Panc1 (cell line): ENCODE results near the gene SBNO2. TPM values are rescaled to one million over a fixed set of nuclear protein-coding genes. Genes with fewer than 3 reads are reported as not detected.
"Not testable (repeated sequence)": the region's sequence is repeated elsewhere in the genome, so short reads cannot be mapped to it uniquely, and the experiment has no call there.

Source experiments
- ATAC-seq: fragments of 200-7000 bp; cut with Tn5 transposase; 2 replicates; pipeline ENCODE4 v1.9.1; 2020; ENCODE audit warnings: mild to moderate bottlenecking, moderate library complexity
- BruUV-seq: library from RNA; stranded (reverse); fragments of 400-500 nt; replicated peaks from 2 replicates; lab custom pipeline; 2021; lab: Mats Ljungman, UMichigan
- CTCF ChIA-PET: fragments of 300-600 bp; sonication (Branson Sonifier 250); formaldehyde crosslinking; loops from one replicate; lab custom pipeline; 2022; ENCODE audit warnings: antibody characterized with exemption; lab: Charles Lee
- POLR2A ChIA-PET: fragments of 300-600 bp; sonication (Branson Sonifier 250); formaldehyde crosslinking; loops from one replicate; lab custom pipeline; 2022; ENCODE audit warnings: antibody characterized with exemption; lab: Charles Lee
- DNase-seq: peaks from one replicate; pipeline ENCODE4 v3.0.0-alpha.2; 2010; ENCODE audit warnings: low read depth, low spot score
- H3K27ac ChIP-seq: 2 replicates; pipeline ENCODE4 v1.5.1; 2011; ENCODE audit warnings: mild to moderate bottlenecking, low read length, inconsistent platforms
- H3K27me3 ChIP-seq: fragments of 200-500 bp; sonication (Bioruptor generic); 2 replicates; pipeline ENCODE4 v1.6.0; 2014; ENCODE audit warnings: low read length, inconsistent platforms; ENCODE audit not compliant: control insufficient read depth, insufficient read depth
- H3K36me3 ChIP-seq: fragments of 200-500 bp; sonication (Bioruptor generic); 2 replicates; pipeline ENCODE4 v1.5.1; 2014; ENCODE audit warnings: inconsistent platforms, mild to moderate bottlenecking, low read length, moderate library complexity; ENCODE audit not compliant: control insufficient read depth, insufficient read depth
- H3K4me1 ChIP-seq: 2 replicates; pipeline ENCODE4 v1.5.1; 2011; ENCODE audit warnings: inconsistent platforms, mild to moderate bottlenecking, low read length, moderate library complexity; ENCODE audit not compliant: control insufficient read depth, insufficient read depth
- H3K4me3 ChIP-seq, 2 experiments: 2 replicates each; pipeline ENCODE4 v1.5.1; 2011 to 2012; ENCODE audit warnings: low read depth in 2 of 2, low read length in 2 of 2, mild to moderate bottlenecking in 2 of 2, inconsistent platforms in 1 of 2, moderate library complexity in 1 of 2
- H3K9me3 ChIP-seq: fragments of 200-500 bp; sonication (Bioruptor generic); 2 replicates; pipeline ENCODE4 v1.5.1; 2014; ENCODE audit warnings: low read depth, mild to moderate bottlenecking, inconsistent platforms, low read length, moderate library complexity; ENCODE audit not compliant: control insufficient read depth, insufficient read depth
- POLR2AphosphoS5 ChIP-seq: IDR thresholded peaks from 2 replicates; pipeline ENCODE4 v1.6.1; 2012; ENCODE audit warnings: mild to moderate bottlenecking, low read depth, low read length, moderate library complexity
- SIN3A ChIP-seq: IDR thresholded peaks from 2 replicates; pipeline ENCODE4 v1.6.1; 2012; ENCODE audit warnings: low read depth, mild to moderate bottlenecking, low read length, moderate library complexity, borderline replicate concordance; ENCODE audit not compliant: insufficient read depth
- TCF7L2 ChIP-seq: IDR thresholded peaks from 2 replicates; pipeline ENCODE4 v1.6.1; 2011; ENCODE audit warnings: mild to moderate bottlenecking, low read depth, low read length, inconsistent platforms
- in situ Hi-C: cut with HindIII; loops from 2 replicates; pipeline ENCODE4 v1.10.0; 2016; ENCODE audit warnings: low sequenced_read_pairs, low pct_unique_long_range_greater_than_20kb
- intact Hi-C: fragments of 100-400 bp; cut with micrococcal nuclease; formaldehyde crosslinking; loops from one replicate; pipeline ENCODE4 v1.10.0; 2022; ENCODE audit not compliant: unreplicated experiment
- total RNA-seq: library from RNA; stranded (reverse); gene quantifications from one replicate; pipeline ENCODE4 v1.2.1, GENCODE V29; 2021; ENCODE audit not compliant: unreplicated experiment
- TF ChIP-seq, protein P1 (sequence below), 2 experiments: IDR thresholded peaks; 2 replicates each; pipeline ENCODE4 v1.6.1; 2011 to 2012; ENCODE audit warnings: low read depth in 2 of 2, control low read depth in 1 of 2, low read length in 1 of 2, mild to moderate bottlenecking in 1 of 2, moderate library complexity in 1 of 2; ENCODE audit not compliant: insufficient read depth in 1 of 2
- TF ChIP-seq, protein P2 (sequence below): fragments of 450-650 bp; IDR thresholded peaks from 2 replicates; pipeline ENCODE4 v1.5.1; 2017; ENCODE audit warnings: mild to moderate bottlenecking

Gene SBNO2
- total RNA-seq, 1 experiment from 2014 or later: 101 TPM

DNA sequence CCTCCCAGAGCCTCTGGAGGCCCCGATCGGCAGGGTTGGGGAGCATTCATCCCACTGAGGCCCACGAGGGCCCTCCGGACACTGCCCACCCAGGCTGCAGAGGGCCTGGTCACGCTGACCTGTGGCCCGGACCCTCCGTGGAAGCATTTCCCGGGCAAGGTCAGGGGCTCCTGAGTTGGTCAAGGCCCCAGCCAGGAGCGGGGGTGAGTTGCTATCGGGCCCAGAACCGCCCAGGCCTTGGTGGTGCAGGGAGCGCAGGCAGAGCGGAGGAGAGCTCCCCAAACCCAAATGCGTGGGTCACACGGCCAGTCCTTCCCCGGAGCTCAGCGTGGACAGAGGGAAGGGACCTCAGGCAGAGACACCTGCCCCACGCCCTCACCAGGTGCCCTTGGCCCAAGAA is 44.5 kb downstream of the SBNO2 start:
- POLR2A ChIA-PET: no interaction called here
- ATAC-seq (no peak), DNase-seq (no peak)
- no peak overlapping the region for H3K4me3 ChIP-seq
- TF ChIP-seq, protein P1, sequence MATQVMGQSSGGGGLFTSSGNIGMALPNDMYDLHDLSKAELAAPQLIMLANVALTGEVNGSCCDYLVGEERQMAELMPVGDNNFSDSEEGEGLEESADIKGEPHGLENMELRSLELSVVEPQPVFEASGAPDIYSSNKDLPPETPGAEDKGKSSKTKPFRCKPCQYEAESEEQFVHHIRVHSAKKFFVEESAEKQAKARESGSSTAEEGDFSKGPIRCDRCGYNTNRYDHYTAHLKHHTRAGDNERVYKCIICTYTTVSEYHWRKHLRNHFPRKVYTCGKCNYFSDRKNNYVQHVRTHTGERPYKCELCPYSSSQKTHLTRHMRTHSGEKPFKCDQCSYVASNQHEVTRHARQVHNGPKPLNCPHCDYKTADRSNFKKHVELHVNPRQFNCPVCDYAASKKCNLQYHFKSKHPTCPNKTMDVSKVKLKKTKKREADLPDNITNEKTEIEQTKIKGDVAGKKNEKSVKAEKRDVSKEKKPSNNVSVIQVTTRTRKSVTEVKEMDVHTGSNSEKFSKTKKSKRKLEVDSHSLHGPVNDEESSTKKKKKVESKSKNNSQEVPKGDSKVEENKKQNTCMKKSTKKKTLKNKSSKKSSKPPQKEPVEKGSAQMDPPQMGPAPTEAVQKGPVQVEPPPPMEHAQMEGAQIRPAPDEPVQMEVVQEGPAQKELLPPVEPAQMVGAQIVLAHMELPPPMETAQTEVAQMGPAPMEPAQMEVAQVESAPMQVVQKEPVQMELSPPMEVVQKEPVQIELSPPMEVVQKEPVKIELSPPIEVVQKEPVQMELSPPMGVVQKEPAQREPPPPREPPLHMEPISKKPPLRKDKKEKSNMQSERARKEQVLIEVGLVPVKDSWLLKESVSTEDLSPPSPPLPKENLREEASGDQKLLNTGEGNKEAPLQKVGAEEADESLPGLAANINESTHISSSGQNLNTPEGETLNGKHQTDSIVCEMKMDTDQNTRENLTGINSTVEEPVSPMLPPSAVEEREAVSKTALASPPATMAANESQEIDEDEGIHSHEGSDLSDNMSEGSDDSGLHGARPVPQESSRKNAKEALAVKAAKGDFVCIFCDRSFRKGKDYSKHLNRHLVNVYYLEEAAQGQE (IDR thresholded peaks at IDR 0.05; ENCODE audit: insufficient read depth in 1 of 2, low read depth in 2 of 2, low read length in 1 of 2): no peak
- TF ChIP-seq, protein P2, sequence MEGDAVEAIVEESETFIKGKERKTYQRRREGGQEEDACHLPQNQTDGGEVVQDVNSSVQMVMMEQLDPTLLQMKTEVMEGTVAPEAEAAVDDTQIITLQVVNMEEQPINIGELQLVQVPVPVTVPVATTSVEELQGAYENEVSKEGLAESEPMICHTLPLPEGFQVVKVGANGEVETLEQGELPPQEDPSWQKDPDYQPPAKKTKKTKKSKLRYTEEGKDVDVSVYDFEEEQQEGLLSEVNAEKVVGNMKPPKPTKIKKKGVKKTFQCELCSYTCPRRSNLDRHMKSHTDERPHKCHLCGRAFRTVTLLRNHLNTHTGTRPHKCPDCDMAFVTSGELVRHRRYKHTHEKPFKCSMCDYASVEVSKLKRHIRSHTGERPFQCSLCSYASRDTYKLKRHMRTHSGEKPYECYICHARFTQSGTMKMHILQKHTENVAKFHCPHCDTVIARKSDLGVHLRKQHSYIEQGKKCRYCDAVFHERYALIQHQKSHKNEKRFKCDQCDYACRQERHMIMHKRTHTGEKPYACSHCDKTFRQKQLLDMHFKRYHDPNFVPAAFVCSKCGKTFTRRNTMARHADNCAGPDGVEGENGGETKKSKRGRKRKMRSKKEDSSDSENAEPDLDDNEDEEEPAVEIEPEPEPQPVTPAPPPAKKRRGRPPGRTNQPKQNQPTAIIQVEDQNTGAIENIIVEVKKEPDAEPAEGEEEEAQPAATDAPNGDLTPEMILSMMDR: no peak
- TF ChIP-seq TCF7L2 (no peak), SIN3A (no peak), POLR2AphosphoS5 (no peak)
- CTCF ChIA-PET: no interaction called here
- no peaks in the 10 kb centered on the region for H3K9me3 ChIP-seq
- peaks cover 32% of the 10 kb centered on the region for H3K4me1 ChIP-seq
- intact Hi-C loops (no loop called here), in situ Hi-C loops (no loop called here)
- H3K27me3 ChIP-seq: no peaks in the 10 kb centered on the region
- BruUV-seq: no TSS peak
- no peaks in the 10 kb centered on the region; the same call in 1 of the 2 replicates for H3K36me3 ChIP-seq
- peak overlapping the region; percentile 44; the same call in 1 of the 2 replicates for H3K27ac ChIP-seq

DNA sequence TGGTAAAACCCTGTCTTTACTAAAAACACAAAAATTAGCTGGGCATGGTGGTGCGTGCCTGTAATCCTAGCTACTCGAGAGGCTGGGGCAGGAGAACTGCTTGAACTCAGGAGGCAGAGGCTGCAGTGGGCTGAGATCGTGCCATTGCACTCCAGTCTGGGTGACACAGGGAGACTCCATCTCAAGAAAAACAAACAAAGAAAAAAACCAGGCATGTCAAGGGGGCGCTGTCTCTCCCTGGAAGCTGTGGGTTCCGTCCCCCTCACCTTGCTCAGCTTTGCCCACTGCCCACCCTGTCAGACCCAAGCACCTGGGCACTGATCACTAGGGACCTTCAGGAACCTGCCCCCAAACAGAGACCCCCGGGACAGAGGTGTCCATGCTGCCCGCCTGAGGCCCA is 45.0 kb downstream of the SBNO2 start:
- H3K27ac ChIP-seq, POLR2A ChIA-PET, DNase-seq, BruUV-seq, CTCF ChIA-PET, ATAC-seq, intact Hi-C loops, H3K36me3 ChIP-seq, H3K27me3 ChIP-seq, H3K4me3 ChIP-seq, in situ Hi-C loops, H3K9me3 ChIP-seq: not testable (repeated sequence)
- H3K4me1 ChIP-seq: peaks cover 32% of the 10 kb centered on the region

DNA sequence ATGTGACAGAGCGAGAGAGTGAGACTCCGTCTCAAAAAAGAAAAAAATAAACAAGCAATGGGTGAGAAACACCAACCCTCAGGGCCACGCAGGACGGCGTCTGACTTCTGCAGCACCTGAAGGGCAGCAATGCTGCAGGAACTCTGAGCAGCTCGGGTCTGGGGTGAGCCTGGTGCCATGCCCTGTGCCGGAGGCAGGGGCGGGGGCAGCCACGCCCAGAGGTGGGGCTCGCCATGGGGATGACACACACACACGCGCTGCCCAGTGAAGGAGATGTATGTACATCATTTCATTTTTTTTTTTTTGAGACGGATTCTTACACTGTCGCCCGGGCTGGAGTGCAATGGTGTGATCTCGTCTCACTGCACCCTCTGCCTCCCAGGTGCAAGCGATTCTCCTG is 46.0 kb downstream of the SBNO2 start:
- in situ Hi-C loops: no loop called here
- Histone ChIP-seq H3K27ac (no peak overlapping the region), H3K27me3 (no peaks in the 10 kb centered on the region), H3K4me1 (peaks cover 25% of the 10 kb centered on the region), H3K4me3 (no peak overlapping the region), H3K36me3 (no peaks in the 10 kb centered on the region), H3K9me3 (no peaks in the 10 kb centered on the region)
- CTCF ChIA-PET: no interaction called here
- POLR2A ChIA-PET: no interaction called here
- intact Hi-C loops: no loop called here
- TF ChIP-seq TCF7L2: no peak
- no peak for TF ChIP-seq SIN3A
- TF ChIP-seq POLR2AphosphoS5: no peak
- TF ChIP-seq, protein P1 (IDR thresholded peaks at IDR 0.05; ENCODE audit: insufficient read depth in 1 of 2, low read depth in 2 of 2, low read length in 1 of 2): no peak
- TF ChIP-seq, protein P2: no peak
- no TSS peak for BruUV-seq
- DNase-seq: no peak
- ATAC-seq: no peak
